ENCODE results near the gene PTPN6. TPM values are rescaled to one million over a fixed set of nuclear protein-coding genes. Genes with fewer than 3 reads are reported as not detected.

PTPN6 gene
- total RNA-seq, 2 donors from 2014 or later = 320 to 609 TPM

GRCh38 chr12:6917491-6918231, 33.5 kb upstream of the PTPN6 start:
- ATAC-seq (no peak), DNase-seq (ENCODE audit: low spot score in 2 of 2) (no peak)
- Mint-ChIP-seq H3K9me3 (no peaks in the 10 kb centered on the region), H3K27ac (no peak overlapping the region), H3K36me3 (peaks cover 15 to 45% of the 10 kb centered on the region in 2 donors)

GRCh38 chr12:6919588-6919987, 31.6 kb upstream of the PTPN6 start:
- H3K36me3 Mint-ChIP-seq = peaks cover 15 to 45% of the 10 kb centered on the region in 2 donors
- DNase-seq (ENCODE audit: low spot score in 2 of 2) = no peak
- no peak for ATAC-seq
- H3K9me3 Mint-ChIP-seq = no peaks in the 10 kb centered on the region
- peak overlapping the region in 1 of 2 donors; percentile 36 for H3K27ac Mint-ChIP-seq

- Mint-ChIP-seq H3K27ac (peak overlapping the region in 1 of 2 donors; percentile 39), H3K9me3 (no peaks in the 10 kb centered on the region), H3K36me3 (peaks cover 9 to 26% of the 10 kb centered on the region in 2 donors)
- DNase-seq (ENCODE audit: low spot score in 2 of 2) = no peak
- no peak for ATAC-seq
Measured at GRCh38 chr12:6921539-6921938, 29.6 kb upstream of the PTPN6 start.

GRCh38 chr12:6921996-6922946, 28.9 kb upstream of the PTPN6 start:
- H3K36me3 Mint-ChIP-seq = peaks cover 9 to 19% of the 10 kb centered on the region in 2 donors
- no peaks in the 10 kb centered on the region for H3K9me3 Mint-ChIP-seq
- no peak for ATAC-seq
- peak overlapping the region in 1 of 2 donors; percentile 39 for H3K27ac Mint-ChIP-seq
- DNase-seq (ENCODE audit: low spot score in 2 of 2) = no peak

GRCh38 chr12:6923003-6923732, 28.0 kb upstream of the PTPN6 start:
- Mint-ChIP-seq H3K36me3 (peaks cover 9 to 19% of the 10 kb centered on the region in 2 donors), H3K9me3 (no peaks in the 10 kb centered on the region), H3K27ac (no peak overlapping the region)
- no peak for ATAC-seq
- no peak for DNase-seq (ENCODE audit: low spot score in 2 of 2)

GRCh38 chr12:6923851-6924250, 27.3 kb upstream of the PTPN6 start:
- Mint-ChIP-seq H3K36me3 (peaks cover 14 to 24% of the 10 kb centered on the region in 2 donors), H3K27ac (peak overlapping the region in 1 of 2 donors; percentile 92), H3K9me3 (no peaks in the 10 kb centered on the region)
- ATAC-seq = no peak
- no peak for DNase-seq (ENCODE audit: low spot score in 2 of 2)

- DNase-seq (ENCODE audit: low spot score in 2 of 2) = no peak
- peaks cover 6 to 14% of the 10 kb centered on the region in 2 donors for H3K36me3 Mint-ChIP-seq
- peak overlapping the region in 1 of 2 donors; percentile 92 for H3K27ac Mint-ChIP-seq
- ATAC-seq = no peak
- no peaks in the 10 kb centered on the region for H3K9me3 Mint-ChIP-seq
Measured at GRCh38 chr12:6925239-6925539, 26.0 kb upstream of the PTPN6 start.

- Mint-ChIP-seq H3K36me3 (peaks cover 6 to 13% of the 10 kb centered on the region in 2 donors), H3K27ac (peak overlapping the region in 1 of 2 donors; percentile 92), H3K9me3 (no peaks in the 10 kb centered on the region)
- no peak for ATAC-seq
- DNase-seq (ENCODE audit: low spot score in 2 of 2) = no peak
Measured at GRCh38 chr12:6925540-6926279, 25.4 kb upstream of the PTPN6 start.

- peak; percentile 42 to 45 for ATAC-seq
- peaks cover 5 to 6% of the 10 kb centered on the region in 2 donors for H3K36me3 Mint-ChIP-seq
- DNase-seq (ENCODE audit: low spot score in 2 of 2) = peak in 1 of 2 donors; percentile 43
- no peaks in the 10 kb centered on the region for H3K9me3 Mint-ChIP-seq
- peak within 1 kb of the TSS; percentile 92 to 94 for H3K27ac Mint-ChIP-seq
Measured at GRCh38 chr12:6927379-6928021, 23.7 kb upstream of the PTPN6 start, which contains the start of gene ATN1. ATN1 (plus strand) TSS chr12:6927959; CDS start chr12:6934002, 6,043 bp downstream.

- peak; percentile 8 to 9 for ATAC-seq
- Mint-ChIP-seq H3K9me3 (no peaks in the 10 kb centered on the region), H3K27ac (peak overlapping the region; percentile 81 to 94), H3K36me3 (peaks cover 5 to 6% of the 10 kb centered on the region in 2 donors)
- DNase-seq (ENCODE audit: low spot score in 2 of 2) = no peak
Measured at GRCh38 chr12:6928022-6928702, 23.0 kb upstream of the PTPN6 start.

GRCh38 chr12:6928703-6929407, 22.3 kb upstream of the PTPN6 start:
- ATAC-seq (no peak), DNase-seq (ENCODE audit: low spot score in 2 of 2) (no peak)
- peak overlapping the region; percentile 81 to 94 for H3K27ac Mint-ChIP-seq
- H3K36me3 Mint-ChIP-seq = peaks cover 6 to 9% of the 10 kb centered on the region in 2 donors
- no peaks in the 10 kb centered on the region for H3K9me3 Mint-ChIP-seq

- DNase-seq (ENCODE audit: low spot score in 2 of 2) (no peak), ATAC-seq (no peak)
- no peaks in the 10 kb centered on the region for H3K9me3 Mint-ChIP-seq
- H3K36me3 Mint-ChIP-seq = peaks cover 6 to 17% of the 10 kb centered on the region in 2 donors
- H3K27ac Mint-ChIP-seq = peak overlapping the region; percentile 81 to 97
Measured at GRCh38 chr12:6929466-6930452, 21.4 kb upstream of the PTPN6 start.

GRCh38 chr12:6932766-6933165, 18.4 kb upstream of the PTPN6 start:
- DNase-seq (ENCODE audit: low spot score in 2 of 2) (no peak), ATAC-seq (no peak)
- Mint-ChIP-seq H3K36me3 (peaks cover 17 to 29% of the 10 kb centered on the region in 2 donors), H3K27ac (peak overlapping the region; percentile 25 to 73), H3K9me3 (no peaks in the 10 kb centered on the region)

All from activated naive CD4-positive, alpha-beta T cell treated with anti-CD3 and anti-CD28 coated beads, Interleukin-2, amount 50 U/mL, for 72 hours (primary cell).